Ovary (tissue), 9 donors: ENCODE results near the gene ZNF593OS. TPM values are rescaled to one million over a fixed set of nuclear protein-coding genes. Genes with fewer than 3 reads are reported as not detected.
A peak's percentile ranks its signal among the peaks of the same experiment; 100 is the strongest.

ENCODE experiments used
- DNase-seq, 5 donors: peaks; one replicate each; pipeline ENCODE4 v3.0.0-alpha.2; 2019 to 2020
- H3K27ac ChIP-seq, 2 donors: fragments of 200-600 bp; one replicate each; pipeline versions ENCODE4 v1.5.1 to v1.8.0; 2019 to 2022
- H3K27me3 ChIP-seq: fragments of 200-600 bp; one replicate; pipeline ENCODE4 v1.8.0; 2022
- H3K36me3 ChIP-seq: fragments of 200-600 bp; sonication (generic); one replicate; pipeline ENCODE4 v1.5.1; 2019
- H3K4me1 ChIP-seq: one replicate; pipeline ENCODE4 v1.8.1; 2013; ENCODE audit warnings: mild to moderate bottlenecking, moderate library complexity; ENCODE audit not compliant: insufficient read depth
- H3K4me3 ChIP-seq: fragments of 200-600 bp; sonication (generic); one replicate; pipeline ENCODE4 v1.5.1; 2017
- H3K9me3 ChIP-seq, 2 donors: fragments of 200-600 bp in 1 of 2; sonication (generic) in 1 of 2; one replicate each; pipeline versions ENCODE4 v1.5.1 to v1.8.1; 2013 to 2019; ENCODE audit warnings: mild to moderate bottlenecking in 1 of 2, moderate library complexity in 1 of 2
- CTCF ChIP-seq, 3 donors: fragments of 450-650 bp in 2 of 3; fragments of 200-600 bp in 1 of 3; IDR thresholded peaks; one replicate each; pipeline versions ENCODE4 v1.5.1 to v1.8.0; 2016 to 2022; ENCODE audit warnings: antibody characterized with exemption in 3 of 3, mild to moderate bottlenecking in 1 of 3
- EP300 ChIP-seq: sonication (generic); formaldehyde crosslinking; IDR thresholded peaks from one replicate; pipeline ENCODE4 v1.6.1; 2017; ENCODE audit warnings: antibody characterized with exemption
- POLR2A ChIP-seq: fragments of 450-650 bp; IDR thresholded peaks from one replicate; pipeline ENCODE4 v1.6.1; 2017; ENCODE audit warnings: antibody characterized with exemption, mild to moderate bottlenecking, moderate library complexity
- WGBS, 3 donors: extraction: QIAGEN DNeasy Blood & Tissue Kit in 1 of 3; methylation state at CpG; one replicate each; pipeline versions ENCODE4 v1.1.5 to v1.1.7; 2013 to 2017; 5-methylcytosine and 5-hydroxymethylcytosine counted together
- intact Hi-C, 4 donors: fragments of 100-400 bp; cut with DNase I; formaldehyde crosslinking; loops; one replicate each; pipeline versions ENCODE4 v1.11.0 to v1.15.1; 2022 to 2023
- polyA plus RNA-seq, 2 donors: library from polyadenylated mRNA; stranded (reverse); fragments of 200-250 nt in 1 of 2; fragments of 350-450 nt in 1 of 2; fragmentation: Illumina TruSeq in 1 of 2; extraction: RNeasy Lipid Tissue Mini Kit (QIAGEN cat#74804) in 1 of 2; gene quantifications; one replicate each; pipeline ENCODE4 v1.2.3, GENCODE V29; 2013 to 2014
- total RNA-seq, 7 donors: library from RNA; depleted of rRNA in 2 of 7; stranded (reverse); fragments of >200 nt in 2 of 7; fragmentation: NEBNext Ultra II Directional in 3 of 7; extraction: Animal tissue kit (Norgen Biotek cat#: 25700) in 3 of 7; gene quantifications; one replicate each; pipeline versions ENCODE4 v1.1.0 to v1.2.4, GENCODE V29; 2016 to 2023
- donor health status: DM: no; HTN: no; CAD: no; lungs with moderate emphysema.
- donor health status: DM: no; HTN: no; CAD: no.
- donor health status: Bipolar disorder and iron deficiency.
- donor health status: DM: yes; HTN: yes; CAD: no.
- donor health status: DM: no; HTN: no; CAD: no.
- donor health status: DM: yes; HTN: yes; CAD: no.

The ZNF593OS gene
- total and polyA plus RNA-seq, 9 donors, result 0.54 TPM; not detected in 8

- H3K27me3 ChIP-seq, result no peaks in the 10 kb centered on the region
- peaks cover 12% of the 10 kb centered on the region for H3K4me1 ChIP-seq
- peak within 1 kb of the TSS; percentile 43 to 76 for H3K27ac ChIP-seq
- DNase-seq, result peak in 4 of 5 donors; percentile 47 to 63 (median 52)
- 54 to 68% (median 57%) methylated on average over 5 of the region's 5 CpGs for WGBS, 3 donors
- no peaks in the 10 kb centered on the region for H3K9me3 ChIP-seq
- TF ChIP-seq EP300 (no peak), POLR2A (no peak), CTCF (IDR thresholded peaks at IDR 0.05) (no peak)
- H3K36me3 ChIP-seq, result no peaks in the 10 kb centered on the region
- H3K4me3 ChIP-seq, result peak within 1 kb of the TSS; percentile 91
- intact Hi-C loops, result loop anchor here in 1 of 4 donors (5.0 kb wide), 1 partner anchor 64 kb away; the partner anchor contains the start of gene CEP85
Measured at GRCh38 chr1:26168410-26169197, 3.0 kb downstream of the ZNF593OS start, which contains the start of gene C1orf232. Gene C1orf232, minus strand, starts transcription at chr1:26168963. Its CDS starts 464 bp downstream, at chr1:26168499.

- TF ChIP-seq EP300 (no peak), CTCF (IDR thresholded peaks at IDR 0.05) (no peak), POLR2A (no peak)
- intact Hi-C loops, result loop anchor here in 1 of 4 donors (5.0 kb wide), 1 partner anchor 66 kb away; the partner anchor contains the start of gene CEP85
Measured at GRCh38 chr1:26166719-26167281, 4.8 kb downstream of the ZNF593OS start.

GRCh38 chr1:26164861-26165842 is 6.5 kb downstream of the ZNF593OS start:
- 70 to 73% (median 72%) methylated on average over 19 of the region's 19 CpGs for WGBS, 3 donors
- no peak overlapping the region for H3K4me3 ChIP-seq
- intact Hi-C loops, result loop anchor here in 2 of 4 donors (5.0 kb wide), 2 partner anchors 53 to 67 kb away; partner anchors contain the start of genes CEP85 (in 1 of the 2) and PDIK1L (in 1 of the 2)
- peak overlapping the region; percentile 9 to 73 for H3K27ac ChIP-seq
- no peak for DNase-seq
- TF ChIP-seq POLR2A (no peak), CTCF (IDR thresholded peaks at IDR 0.05) (no peak), EP300 (no peak)
- peaks cover 9% of the 10 kb centered on the region for H3K4me1 ChIP-seq
- no peaks in the 10 kb centered on the region for H3K36me3 ChIP-seq
- H3K9me3 ChIP-seq, result no peaks in the 10 kb centered on the region
- no peaks in the 10 kb centered on the region for H3K27me3 ChIP-seq

More at GRCh38 chr1:26166719-26167281, 4.8 kb downstream of the ZNF593OS start:
- Histone ChIP-seq H3K4me3 (no peak overlapping the region), H3K36me3 (no peaks in the 10 kb centered on the region), H3K27me3 (no peaks in the 10 kb centered on the region), H3K9me3 (no peaks in the 10 kb centered on the region), H3K27ac (no peak overlapping the region), H3K4me1 (peaks cover 12% of the 10 kb centered on the region)
- 73 to 87% (median 83%) methylated on average over 4 of the region's 4 CpGs for WGBS, 3 donors
- DNase-seq, result no peak
